Upper lobe of left lung (tissue), 4 donors: ENCODE results near the gene MAN1B1.

Source experiments
- CTCF ChIP-seq, 6 experiments: fragments of 450-650 bp in 4 of 6; fragments of 200-600 bp in 2 of 6; sonication (generic) in 2 of 6; IDR thresholded peaks; one replicate each; pipeline ENCODE4 v1.5.1; 2016 to 2019; ENCODE audit warnings: antibody characterized with exemption in 6 of 6
- POLR2A ChIP-seq, 4 donors: fragments of 450-650 bp; IDR thresholded peaks; one replicate each; pipeline ENCODE4 v1.5.1; 2016 to 2017; ENCODE audit warnings: antibody characterized with exemption in 4 of 4, mild to moderate bottlenecking in 2 of 4
- POLR2AphosphoS5 ChIP-seq, 2 donors: sonication (generic); formaldehyde crosslinking; IDR thresholded peaks; one replicate each; pipeline ENCODE4 v1.5.1; 2017; ENCODE audit warnings: antibody characterized with exemption in 2 of 2

- no peak for TF ChIP-seq CTCF (IDR thresholded peaks at IDR 0.05)
- no peak for TF ChIP-seq POLR2AphosphoS5 (IDR thresholded peaks at IDR 0.05)
- TF ChIP-seq POLR2A (IDR thresholded peaks at IDR 0.05) = no peak
Measured at GRCh38 chr9:137044037-137044436, 42.7 kb upstream of the MAN1B1 start.
